Epithelial cell of esophagus (primary cell): ENCODE results near the gene TNFSF13B.

Source experiments
- DNase-seq: peaks from one replicate; pipeline ENCODE4 v3.0.0; 2010; ENCODE audit warnings: low read depth
- H3K4me3 ChIP-seq: 2 replicates; pipeline ENCODE4 v1.5.1; 2011; ENCODE audit warnings: mild to moderate bottlenecking, low read length, control low read depth
- TF ChIP-seq, protein P1 (sequence below): IDR thresholded peaks from 2 replicates; pipeline ENCODE4 v1.5.1; 2011; ENCODE audit warnings: low read depth, mild to moderate bottlenecking, low read length, control low read depth, inconsistent platforms; ENCODE audit not compliant: insufficient read depth; ENCODE audit errors: missing control alignments

Gene TNFSF13B

DNA sequence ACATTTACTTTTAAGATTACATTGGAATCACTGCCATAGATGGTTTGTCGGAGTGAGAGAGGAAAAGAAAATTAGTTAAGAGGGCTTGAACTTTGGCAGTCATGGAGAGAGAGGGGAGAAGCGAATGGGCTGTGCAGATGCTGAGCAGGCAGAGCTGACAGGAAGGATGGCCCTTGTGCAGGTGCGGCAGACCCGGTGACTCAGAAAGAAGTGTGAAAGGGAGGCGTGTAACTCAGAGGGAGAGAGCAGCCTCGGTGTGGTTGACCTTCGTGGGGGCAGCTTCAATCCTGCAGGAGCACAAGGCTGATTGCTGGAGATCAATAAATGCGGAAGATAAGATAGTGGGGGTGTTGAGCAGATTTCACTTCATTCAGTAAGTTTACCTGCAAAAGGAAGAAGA lies 76.9 kb downstream of the TNFSF13B start:
- peak; percentile 5 for DNase-seq
- no peak overlapping the region for H3K4me3 ChIP-seq
- TF ChIP-seq, protein P1, sequence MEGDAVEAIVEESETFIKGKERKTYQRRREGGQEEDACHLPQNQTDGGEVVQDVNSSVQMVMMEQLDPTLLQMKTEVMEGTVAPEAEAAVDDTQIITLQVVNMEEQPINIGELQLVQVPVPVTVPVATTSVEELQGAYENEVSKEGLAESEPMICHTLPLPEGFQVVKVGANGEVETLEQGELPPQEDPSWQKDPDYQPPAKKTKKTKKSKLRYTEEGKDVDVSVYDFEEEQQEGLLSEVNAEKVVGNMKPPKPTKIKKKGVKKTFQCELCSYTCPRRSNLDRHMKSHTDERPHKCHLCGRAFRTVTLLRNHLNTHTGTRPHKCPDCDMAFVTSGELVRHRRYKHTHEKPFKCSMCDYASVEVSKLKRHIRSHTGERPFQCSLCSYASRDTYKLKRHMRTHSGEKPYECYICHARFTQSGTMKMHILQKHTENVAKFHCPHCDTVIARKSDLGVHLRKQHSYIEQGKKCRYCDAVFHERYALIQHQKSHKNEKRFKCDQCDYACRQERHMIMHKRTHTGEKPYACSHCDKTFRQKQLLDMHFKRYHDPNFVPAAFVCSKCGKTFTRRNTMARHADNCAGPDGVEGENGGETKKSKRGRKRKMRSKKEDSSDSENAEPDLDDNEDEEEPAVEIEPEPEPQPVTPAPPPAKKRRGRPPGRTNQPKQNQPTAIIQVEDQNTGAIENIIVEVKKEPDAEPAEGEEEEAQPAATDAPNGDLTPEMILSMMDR: no peak

DNA sequence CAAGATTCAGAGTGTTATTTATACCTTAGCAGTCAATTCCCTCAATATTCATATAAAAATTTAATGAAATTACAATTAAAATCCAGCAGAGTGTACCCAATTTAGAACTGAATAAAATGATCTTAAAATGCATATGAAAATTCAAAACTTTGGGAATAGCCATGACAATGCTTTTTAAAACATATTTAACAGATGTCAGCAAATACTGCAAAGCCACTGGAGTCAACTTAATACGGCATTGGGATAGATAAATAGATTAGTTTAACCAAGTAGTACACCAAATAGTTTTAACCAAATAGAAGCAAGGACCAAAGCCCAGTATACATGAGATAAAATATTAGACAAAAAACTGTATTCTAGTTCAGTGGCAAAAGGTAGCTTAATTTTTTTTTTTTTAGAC lies 79.8 kb downstream of the TNFSF13B start:
- TF ChIP-seq, protein P1: no peak
- no peak overlapping the region for H3K4me3 ChIP-seq
- DNase-seq: no peak

- no peak for DNase-seq
- TF ChIP-seq, protein P1: no peak
- H3K4me3 ChIP-seq: no peak overlapping the region
Observed at GRCh38 chr13:108350579-108350978, 81.1 kb downstream of the TNFSF13B start.

- no peak for DNase-seq
- no peak overlapping the region for H3K4me3 ChIP-seq
- TF ChIP-seq, protein P1: no peak
Observed at GRCh38 chr13:108352599-108352998, 83.1 kb downstream of the TNFSF13B start.

DNA sequence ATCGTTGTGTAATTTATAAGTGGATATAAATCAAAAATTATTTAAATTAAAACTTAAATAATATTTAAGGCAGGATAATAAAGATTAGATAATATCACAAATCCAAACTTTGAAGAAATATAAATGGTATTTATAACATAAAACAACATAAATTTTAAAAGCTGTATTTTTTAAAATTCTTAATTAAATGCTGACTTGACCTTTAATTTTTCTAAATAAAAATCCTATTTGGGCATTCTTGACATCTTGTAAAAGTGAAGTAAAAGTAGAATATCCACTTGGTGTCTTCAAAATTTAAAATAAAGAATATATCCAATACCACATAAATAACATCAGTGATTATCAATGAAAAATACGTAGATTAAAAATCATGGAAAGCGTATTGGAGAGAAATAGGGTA lies 87.7 kb downstream of the TNFSF13B start:
- no peak overlapping the region for H3K4me3 ChIP-seq
- no peak for DNase-seq
- TF ChIP-seq, protein P1: no peak
